Parathyroid adenoma (tissue), 2 donors: ENCODE measurements around the gene NRXN2.

Source experiments
- H2AFZ ChIP-seq: fragments of 300-600 bp; sonication (generic); one replicate; pipeline ENCODE4 v1.7.0; 2017; ENCODE audit warnings: antibody characterized with exemption, mild to moderate bottlenecking
- H3K27ac ChIP-seq: fragments of 300-600 bp; sonication (generic); one replicate; pipeline ENCODE4 v1.7.0; 2017
- H3K27me3 ChIP-seq: fragments of 300-600 bp; sonication (generic); one replicate; pipeline ENCODE4 v1.7.0; 2017; ENCODE audit warnings: low read length; ENCODE audit not compliant: control insufficient read depth, insufficient read depth
- H3K36me3 ChIP-seq: fragments of 300-600 bp; sonication (generic); one replicate; pipeline ENCODE4 v1.7.0; 2017; ENCODE audit warnings: low read length; ENCODE audit not compliant: control insufficient read depth, insufficient read depth
- H3K4me1 ChIP-seq: fragments of 300-600 bp; sonication (generic); one replicate; pipeline ENCODE4 v1.7.0; 2017; ENCODE audit warnings: control low read depth
- H3K4me2 ChIP-seq: fragments of 300-600 bp; sonication (generic); one replicate; pipeline ENCODE4 v1.7.0; 2017; ENCODE audit warnings: low read length
- H3K4me3 ChIP-seq: fragments of 300-600 bp; sonication (generic); one replicate; pipeline ENCODE4 v1.7.0; 2017; ENCODE audit warnings: low read depth, low read length
- H3K79me2 ChIP-seq: fragments of 300-600 bp; sonication (generic); one replicate; pipeline ENCODE4 v1.7.0; 2017; ENCODE audit warnings: control low read depth
- H3K9ac ChIP-seq: fragments of 300-600 bp; sonication (generic); one replicate; pipeline ENCODE4 v1.7.0; 2017; ENCODE audit warnings: mild to moderate bottlenecking
- H3K9me3 ChIP-seq: fragments of 300-600 bp; sonication (generic); one replicate; pipeline ENCODE4 v1.7.0; 2017; ENCODE audit warnings: low read length; ENCODE audit not compliant: control insufficient read depth
- CTCF ChIP-seq: fragments of 300-600 bp; sonication (generic); IDR thresholded peaks from one replicate; pipeline ENCODE4 v1.7.0; 2017; ENCODE audit warnings: antibody characterized with exemption, mild to moderate bottlenecking
- donor health status: primary hyperparathyroidism.

NRXN2 gene

GRCh38 chr11:64713781-64714363 is 9.1 kb downstream of the NRXN2 start:
- Histone ChIP-seq H3K79me2 (no peaks in the 10 kb centered on the region), H3K36me3 (no peaks in the 10 kb centered on the region), H3K4me3 (no peak overlapping the region), H3K9ac (no peak overlapping the region), H3K27ac (no peak overlapping the region), H3K27me3 (no peaks in the 10 kb centered on the region), H3K4me1 (no peaks in the 10 kb centered on the region), H2AFZ (no peak overlapping the region), H3K4me2 (no peak overlapping the region), H3K9me3 (no peaks in the 10 kb centered on the region)
- TF ChIP-seq CTCF, result no peak

- H3K27me3 ChIP-seq, result no peaks in the 10 kb centered on the region
- H3K36me3 ChIP-seq, result no peaks in the 10 kb centered on the region
- H3K9ac ChIP-seq, result no peak overlapping the region
- no peaks in the 10 kb centered on the region for H3K9me3 ChIP-seq
- no peak overlapping the region for H3K4me3 ChIP-seq
- no peak overlapping the region for H3K27ac ChIP-seq
- H3K4me1 ChIP-seq, result no peaks in the 10 kb centered on the region
- TF ChIP-seq CTCF, result no peak
- H3K4me2 ChIP-seq, result no peak overlapping the region
- H2AFZ ChIP-seq, result no peak overlapping the region
- H3K79me2 ChIP-seq, result no peaks in the 10 kb centered on the region
Observed at GRCh38 chr11:64713016-64713707, 9.8 kb downstream of the NRXN2 start.

- no peak for TF ChIP-seq CTCF
- Histone ChIP-seq H3K4me3 (no peak overlapping the region), H2AFZ (no peak overlapping the region), H3K4me1 (no peaks in the 10 kb centered on the region), H3K4me2 (no peak overlapping the region), H3K9ac (no peak overlapping the region), H3K27me3 (no peaks in the 10 kb centered on the region), H3K79me2 (no peaks in the 10 kb centered on the region), H3K27ac (no peak overlapping the region), H3K9me3 (no peaks in the 10 kb centered on the region), H3K36me3 (no peaks in the 10 kb centered on the region)
Observed at GRCh38 chr11:64712430-64713015, 10.5 kb downstream of the NRXN2 start.

- Histone ChIP-seq H3K4me1 (no peaks in the 10 kb centered on the region), H3K9me3 (no peaks in the 10 kb centered on the region), H3K36me3 (no peaks in the 10 kb centered on the region), H3K27me3 (no peaks in the 10 kb centered on the region), H3K4me3 (no peak overlapping the region), H3K79me2 (no peaks in the 10 kb centered on the region), H3K4me2 (no peak overlapping the region), H3K9ac (no peak overlapping the region), H3K27ac (no peak overlapping the region), H2AFZ (no peak overlapping the region)
- TF ChIP-seq CTCF, result no peak
Observed at GRCh38 chr11:64711956-64712362, 11.0 kb downstream of the NRXN2 start.
